ENCODE data around the gene NWD2.

DNA sequence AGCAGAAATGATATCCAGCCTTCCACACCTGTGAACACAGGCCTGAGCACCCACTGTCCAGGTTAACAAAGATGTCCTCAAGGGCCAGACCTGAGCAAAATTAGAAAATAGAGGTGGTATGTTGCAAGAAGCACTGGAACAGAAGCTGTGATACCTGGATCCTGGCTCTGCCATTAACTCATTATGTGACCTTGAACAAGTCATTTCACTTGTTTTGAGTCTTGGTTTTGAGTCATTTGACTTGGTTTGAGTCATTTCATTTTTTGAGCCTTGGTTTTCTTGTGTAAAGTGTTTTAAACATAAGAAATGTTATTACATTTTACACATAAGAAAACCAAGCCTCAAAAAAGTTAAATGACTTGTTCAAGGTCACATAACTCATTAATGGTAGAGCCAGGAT, 2.9 kb upstream of the NWD2 start:
- no peak for TF ChIP-seq EZH2 (IDR thresholded peaks at IDR 0.05; ENCODE audit: low read depth)
- TF ChIP-seq, protein P1, sequence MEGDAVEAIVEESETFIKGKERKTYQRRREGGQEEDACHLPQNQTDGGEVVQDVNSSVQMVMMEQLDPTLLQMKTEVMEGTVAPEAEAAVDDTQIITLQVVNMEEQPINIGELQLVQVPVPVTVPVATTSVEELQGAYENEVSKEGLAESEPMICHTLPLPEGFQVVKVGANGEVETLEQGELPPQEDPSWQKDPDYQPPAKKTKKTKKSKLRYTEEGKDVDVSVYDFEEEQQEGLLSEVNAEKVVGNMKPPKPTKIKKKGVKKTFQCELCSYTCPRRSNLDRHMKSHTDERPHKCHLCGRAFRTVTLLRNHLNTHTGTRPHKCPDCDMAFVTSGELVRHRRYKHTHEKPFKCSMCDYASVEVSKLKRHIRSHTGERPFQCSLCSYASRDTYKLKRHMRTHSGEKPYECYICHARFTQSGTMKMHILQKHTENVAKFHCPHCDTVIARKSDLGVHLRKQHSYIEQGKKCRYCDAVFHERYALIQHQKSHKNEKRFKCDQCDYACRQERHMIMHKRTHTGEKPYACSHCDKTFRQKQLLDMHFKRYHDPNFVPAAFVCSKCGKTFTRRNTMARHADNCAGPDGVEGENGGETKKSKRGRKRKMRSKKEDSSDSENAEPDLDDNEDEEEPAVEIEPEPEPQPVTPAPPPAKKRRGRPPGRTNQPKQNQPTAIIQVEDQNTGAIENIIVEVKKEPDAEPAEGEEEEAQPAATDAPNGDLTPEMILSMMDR (conservative IDR thresholded peaks at IDR 0.05): no peak
